Esophagus (tissue), 2 donors: Measurements from ENCODE around the gene IFI44L. TPM values are rescaled to one million over a fixed set of nuclear protein-coding genes. Genes with fewer than 3 reads are reported as not detected.

Source experiments
- H3K27ac ChIP-seq, 2 donors: one replicate each; pipeline ENCODE4 v1.5.1; 2013; ENCODE audit warnings: low read depth in 2 of 2, mild to moderate bottlenecking in 2 of 2, inconsistent platforms in 1 of 2, low read length in 1 of 2, moderate library complexity in 1 of 2
- H3K27me3 ChIP-seq, 2 donors: one replicate each; pipeline ENCODE4 v1.6.1; 2013; ENCODE audit warnings: low read length in 2 of 2, control low read depth in 1 of 2, mild to moderate bottlenecking in 1 of 2; ENCODE audit not compliant: insufficient read depth in 2 of 2, control insufficient read depth in 1 of 2
- H3K36me3 ChIP-seq, 2 donors: one replicate each; pipeline ENCODE4 v1.6.1; 2013; ENCODE audit warnings: low read length in 1 of 2; ENCODE audit not compliant: control insufficient read depth in 2 of 2, insufficient read depth in 2 of 2
- H3K4me1 ChIP-seq, 2 donors: one replicate each; pipeline ENCODE4 v1.6.1; 2013; ENCODE audit warnings: low read length in 1 of 2; ENCODE audit not compliant: control insufficient read depth in 2 of 2, insufficient read depth in 2 of 2
- H3K4me3 ChIP-seq, 2 donors: one replicate each; pipeline ENCODE4 v1.5.1; 2013; ENCODE audit warnings: low read length in 2 of 2, mild to moderate bottlenecking in 2 of 2, low read depth in 1 of 2, moderate library complexity in 1 of 2
- H3K9me3 ChIP-seq, 2 donors: one replicate each; pipeline ENCODE4 v1.6.1; 2013; ENCODE audit warnings: mild to moderate bottlenecking in 2 of 2, low read depth in 1 of 2, low read length in 1 of 2, moderate library complexity in 1 of 2; ENCODE audit not compliant: control insufficient read depth in 2 of 2, insufficient read depth in 1 of 2
- WGBS, 2 donors: extraction: QIAGEN DNeasy Blood & Tissue Kit; methylation state at CpG; one replicate each; pipeline ENCODE4 v1.1.7; 2013; 5-methylcytosine and 5-hydroxymethylcytosine counted together
- polyA plus RNA-seq, 2 donors: library from polyadenylated mRNA; stranded (reverse); fragments of 200-250 nt; gene quantifications; one replicate each; pipeline ENCODE4 v1.2.3, GENCODE V29; 2013
- donor health status: healthy with polysubstance abuse.
- donor health status: Bipolar disorder and iron deficiency.

IFI44L gene
- polyA plus RNA-seq, 2 donors, result 0.41 to 0.59 TPM

- Histone ChIP-seq H3K9me3 (no peaks in the 10 kb centered on the region), H3K36me3 (no peaks in the 10 kb centered on the region), H3K27ac (no peak overlapping the region), H3K4me1 (no peaks in the 10 kb centered on the region), H3K4me3 (no peak overlapping the region), H3K27me3 (no peaks in the 10 kb centered on the region)
- 79 to 85% methylated on average over 1 of the region's 1 CpG for WGBS, 2 donors
Observed at GRCh38 chr1:78627321-78627720, 7.1 kb downstream of the IFI44L start.

GRCh38 chr1:78630600-78630999 is 10.4 kb downstream of the IFI44L start:
- no peaks in the 10 kb centered on the region for H3K36me3 ChIP-seq
- H3K9me3 ChIP-seq, result no peaks in the 10 kb centered on the region
- no peaks in the 10 kb centered on the region for H3K4me1 ChIP-seq
- H3K4me3 ChIP-seq, result no peak overlapping the region
- H3K27me3 ChIP-seq, result no peaks in the 10 kb centered on the region
- 72 to 94% methylated on average over 2 of the region's 2 CpGs for WGBS, 2 donors
- no peak overlapping the region for H3K27ac ChIP-seq

- no peak overlapping the region for H3K4me3 ChIP-seq
- no peak overlapping the region for H3K27ac ChIP-seq
- H3K4me1 ChIP-seq, result no peaks in the 10 kb centered on the region
- H3K27me3 ChIP-seq, result no peaks in the 10 kb centered on the region
- H3K36me3 ChIP-seq, result no peaks in the 10 kb centered on the region
- 95 to 96% methylated on average over 4 of the region's 4 CpGs for WGBS, 2 donors
- H3K9me3 ChIP-seq, result no peaks in the 10 kb centered on the region
Observed at GRCh38 chr1:78633209-78633608, 13.0 kb downstream of the IFI44L start.

DNA sequence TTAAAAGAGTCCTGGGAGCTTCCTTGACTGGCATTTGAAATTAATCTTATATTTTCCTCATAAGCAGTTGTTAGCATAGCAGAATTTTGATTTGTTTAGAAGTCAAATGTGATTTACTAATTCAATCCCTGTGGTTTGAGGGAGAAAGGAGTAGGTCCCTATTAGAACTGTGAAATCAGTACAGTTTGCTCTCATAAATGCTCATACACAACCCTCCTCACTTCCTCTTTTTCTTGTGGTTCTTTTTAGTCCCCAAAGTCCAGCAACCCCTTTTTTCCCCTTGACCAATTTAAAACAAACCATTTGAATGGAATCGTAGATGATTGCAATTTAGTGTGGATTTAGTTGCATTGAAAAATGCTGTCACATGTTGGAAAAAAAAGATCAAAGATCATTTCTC is 20.2 kb downstream of the IFI44L start:
- Histone ChIP-seq H3K4me1 (no peaks in the 10 kb centered on the region), H3K9me3 (no peaks in the 10 kb centered on the region), H3K4me3 (no peak overlapping the region), H3K36me3 (no peaks in the 10 kb centered on the region), H3K27me3 (no peaks in the 10 kb centered on the region), H3K27ac (no peak overlapping the region)
- 82 to 93% methylated on average over 1 of the region's 1 CpG for WGBS, 2 donors

DNA sequence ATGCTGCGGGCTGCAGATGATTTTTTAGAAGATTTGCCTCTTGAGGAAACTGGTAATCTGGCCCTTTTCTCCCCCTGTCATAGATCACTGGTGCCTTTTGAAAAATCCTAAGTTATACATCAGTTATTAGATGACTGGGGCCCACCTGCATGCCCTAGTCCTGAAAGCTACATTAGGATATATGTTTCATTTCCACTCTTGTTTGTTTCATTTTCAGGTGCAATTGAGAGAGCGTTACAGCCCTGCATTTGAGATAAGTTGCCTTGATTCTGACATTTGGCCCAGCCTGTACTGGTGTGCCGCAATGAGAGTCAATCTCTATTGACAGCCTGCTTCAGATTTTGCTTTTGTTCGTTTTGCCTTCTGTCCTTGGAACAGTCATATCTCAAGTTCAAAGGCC is 21.3 kb downstream of the IFI44L start:
- Histone ChIP-seq H3K9me3 (no peaks in the 10 kb centered on the region), H3K4me1 (no peaks in the 10 kb centered on the region), H3K27me3 (no peaks in the 10 kb centered on the region), H3K27ac (no peak overlapping the region), H3K36me3 (no peaks in the 10 kb centered on the region), H3K4me3 (no peak overlapping the region)
- WGBS, 2 donors, result 83 to 97% methylated on average over 4 of the region's 4 CpGs

DNA sequence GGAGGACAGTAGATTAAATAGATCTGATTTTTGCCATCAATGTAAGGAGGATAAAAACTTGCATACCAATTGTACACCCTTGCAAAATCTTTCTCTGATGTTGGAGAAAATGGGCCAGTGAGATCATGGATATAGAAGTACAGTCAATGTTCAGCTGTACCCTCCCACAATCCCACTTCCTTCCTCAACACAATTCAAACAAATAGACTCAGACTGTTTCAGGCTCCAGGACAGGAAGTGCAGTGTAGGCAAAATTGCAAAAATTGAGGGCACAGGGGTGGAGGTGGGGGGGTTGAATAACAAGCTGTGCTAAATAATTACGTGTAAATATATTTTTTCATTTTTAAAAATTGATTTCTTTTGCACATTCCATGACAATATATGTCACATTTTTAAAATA is 25.5 kb downstream of the IFI44L start:
- H3K27ac ChIP-seq, result no peak overlapping the region
- no peaks in the 10 kb centered on the region for H3K36me3 ChIP-seq
- H3K4me1 ChIP-seq, result no peaks in the 10 kb centered on the region
- 65 to 69% methylated on average over 1 of the region's 1 CpG for WGBS, 2 donors
- H3K27me3 ChIP-seq, result no peaks in the 10 kb centered on the region
- peaks cover 0 to 2% of the 10 kb centered on the region in 2 donors for H3K9me3 ChIP-seq
- H3K4me3 ChIP-seq, result no peak overlapping the region

DNA sequence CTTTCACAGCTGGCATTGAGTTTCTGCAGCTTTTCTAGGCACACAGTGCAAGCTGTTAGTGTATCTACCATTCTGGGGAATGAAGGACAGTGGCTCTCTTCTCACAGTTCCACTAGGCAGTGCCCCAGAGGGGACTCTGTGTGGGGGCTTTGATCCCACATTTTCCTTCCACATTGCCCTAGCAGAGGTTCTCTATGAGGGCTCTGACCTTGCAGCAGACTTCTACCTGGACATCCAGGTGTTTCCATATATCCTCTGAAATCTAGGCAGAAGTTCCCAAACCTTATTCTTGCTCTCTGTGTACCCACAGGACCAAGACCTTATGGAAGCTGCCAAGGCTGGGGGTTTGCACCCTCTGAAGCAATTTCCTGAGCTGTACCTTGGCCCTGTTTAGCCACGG is 27.0 kb downstream of the IFI44L start:
- H3K27ac ChIP-seq, result no peak overlapping the region
- no peaks in the 10 kb centered on the region for H3K27me3 ChIP-seq
- WGBS, 2 donors, result 99 to 100% methylated on average over 1 of the region's 1 CpG
- H3K36me3 ChIP-seq, result no peaks in the 10 kb centered on the region
- H3K4me3 ChIP-seq, result no peak overlapping the region
- peaks cover 0 to 2% of the 10 kb centered on the region in 2 donors for H3K9me3 ChIP-seq
- no peaks in the 10 kb centered on the region for H3K4me1 ChIP-seq

DNA sequence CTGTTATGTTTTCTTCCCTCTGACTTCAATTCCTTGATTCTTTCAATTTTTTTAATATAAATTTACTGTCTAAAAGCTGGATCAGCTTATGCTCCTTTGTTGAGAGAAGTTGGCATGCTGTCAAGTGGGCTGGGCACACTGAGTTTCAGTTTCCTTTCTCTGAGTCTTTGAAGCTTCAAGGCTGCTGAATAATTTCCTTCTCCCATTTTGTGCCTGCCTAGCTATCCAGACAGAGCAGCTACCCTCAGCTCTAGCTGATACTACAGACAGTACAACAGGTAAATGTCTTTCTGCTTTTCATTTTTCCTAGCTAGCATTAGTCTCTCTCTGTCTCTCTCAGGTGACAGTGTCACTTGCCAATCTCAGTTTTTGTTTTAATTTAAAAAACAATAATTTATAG is 29.4 kb downstream of the IFI44L start, which contains the start of gene IFI44:
IFI44 (plus strand) TSS at position 204 of the 400 bp plus-strand sequence. CDS start 365 bp downstream, outside the sequence.
- H3K27me3 ChIP-seq, result no peaks in the 10 kb centered on the region

GRCh38 chr1:78650114-78650660 is 29.9 kb downstream of the IFI44L start:
- WGBS, 2 donors, result 32 to 48% methylated on average over 6 of the region's 6 CpGs
- Histone ChIP-seq H3K27ac (no peak overlapping the region), H3K27me3 (no peaks in the 10 kb centered on the region), H3K36me3 (no peaks in the 10 kb centered on the region), H3K9me3 (peaks cover 0 to 2% of the 10 kb centered on the region in 2 donors), H3K4me3 (peak overlapping the region in 1 of 2 donors; percentile 41), H3K4me1 (no peaks in the 10 kb centered on the region)

More for the DNA sequence above, 29.4 kb downstream of the IFI44L start, which contains the start of gene IFI44:
- Histone ChIP-seq H3K27ac (peak within 1 kb of the TSS; percentile 15 to 75), H3K4me1 (no peaks in the 10 kb centered on the region), H3K9me3 (peaks cover 0 to 2% of the 10 kb centered on the region in 2 donors), H3K4me3 (peak within 1 kb of the TSS; percentile 34 to 41), H3K36me3 (no peaks in the 10 kb centered on the region)

GRCh38 chr1:78651241-78651640 is 31.0 kb downstream of the IFI44L start:
- H3K9me3 ChIP-seq, result peaks cover 0 to 2% of the 10 kb centered on the region in 2 donors
- no peaks in the 10 kb centered on the region for H3K4me1 ChIP-seq
- no peaks in the 10 kb centered on the region for H3K36me3 ChIP-seq
- H3K27me3 ChIP-seq, result no peaks in the 10 kb centered on the region
- H3K27ac ChIP-seq, result no peak overlapping the region
- peak overlapping the region; percentile 10 to 23 for H3K4me3 ChIP-seq
- WGBS, 2 donors, result 64 to 71% methylated on average over 12 of the region's 12 CpGs
